Gastrocnemius medialis (tissue), 4 donors: ENCODE data around the gene NFIA.

Experiments
- POLR2A ChIP-seq, 2 donors: fragments of 450-650 bp; IDR thresholded peaks; one replicate each; pipeline ENCODE4 v1.6.1; 2017; ENCODE audit warnings: antibody characterized with exemption in 2 of 2, mild to moderate bottlenecking in 2 of 2, moderate library complexity in 2 of 2
- TF ChIP-seq, protein P1 (sequence below), 5 experiments: fragments of 450-650 bp in 3 of 5; fragments of 200-600 bp in 2 of 5; sonication (generic) in 2 of 5; IDR thresholded peaks in 4 of 5; conservative IDR thresholded peaks in 1 of 5; 1 replicate in 4 of 5; 2 replicates in 1 of 5; pipeline ENCODE4 v1.5.1; 2016 to 2019; ENCODE audit warnings: antibody characterized with exemption in 5 of 5, mild to moderate bottlenecking in 3 of 5, moderate library complexity in 3 of 5

DNA sequence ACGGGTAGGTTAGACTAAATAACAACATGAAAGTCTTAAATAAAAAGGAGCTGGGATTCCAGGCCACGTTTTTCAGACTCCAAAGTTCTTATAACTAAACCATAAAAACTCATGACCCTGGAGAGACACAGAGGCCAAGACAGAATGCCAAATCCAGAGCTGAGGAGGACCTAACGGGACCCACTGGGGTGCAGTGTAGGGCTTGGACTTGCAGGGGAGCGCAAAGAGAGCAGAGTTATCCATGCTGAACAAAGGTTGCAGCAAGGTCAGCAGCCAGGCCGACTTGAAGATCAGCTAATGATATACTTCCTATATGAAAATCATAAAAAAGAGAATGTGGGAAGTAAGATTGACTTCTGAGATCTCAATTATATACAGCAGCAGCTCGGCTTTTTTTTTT, 405.4 kb downstream of the NFIA start:
- TF ChIP-seq POLR2A (IDR thresholded peaks at IDR 0.05) = no peak
- TF ChIP-seq, protein P1, sequence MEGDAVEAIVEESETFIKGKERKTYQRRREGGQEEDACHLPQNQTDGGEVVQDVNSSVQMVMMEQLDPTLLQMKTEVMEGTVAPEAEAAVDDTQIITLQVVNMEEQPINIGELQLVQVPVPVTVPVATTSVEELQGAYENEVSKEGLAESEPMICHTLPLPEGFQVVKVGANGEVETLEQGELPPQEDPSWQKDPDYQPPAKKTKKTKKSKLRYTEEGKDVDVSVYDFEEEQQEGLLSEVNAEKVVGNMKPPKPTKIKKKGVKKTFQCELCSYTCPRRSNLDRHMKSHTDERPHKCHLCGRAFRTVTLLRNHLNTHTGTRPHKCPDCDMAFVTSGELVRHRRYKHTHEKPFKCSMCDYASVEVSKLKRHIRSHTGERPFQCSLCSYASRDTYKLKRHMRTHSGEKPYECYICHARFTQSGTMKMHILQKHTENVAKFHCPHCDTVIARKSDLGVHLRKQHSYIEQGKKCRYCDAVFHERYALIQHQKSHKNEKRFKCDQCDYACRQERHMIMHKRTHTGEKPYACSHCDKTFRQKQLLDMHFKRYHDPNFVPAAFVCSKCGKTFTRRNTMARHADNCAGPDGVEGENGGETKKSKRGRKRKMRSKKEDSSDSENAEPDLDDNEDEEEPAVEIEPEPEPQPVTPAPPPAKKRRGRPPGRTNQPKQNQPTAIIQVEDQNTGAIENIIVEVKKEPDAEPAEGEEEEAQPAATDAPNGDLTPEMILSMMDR (IDR thresholded peaks at IDR 0.05 in 4 of 5, conservative IDR thresholded peaks at IDR 0.05 in 1 of 5) = no peak
